ENCODE data around the gene FRMPD2.

DNA sequence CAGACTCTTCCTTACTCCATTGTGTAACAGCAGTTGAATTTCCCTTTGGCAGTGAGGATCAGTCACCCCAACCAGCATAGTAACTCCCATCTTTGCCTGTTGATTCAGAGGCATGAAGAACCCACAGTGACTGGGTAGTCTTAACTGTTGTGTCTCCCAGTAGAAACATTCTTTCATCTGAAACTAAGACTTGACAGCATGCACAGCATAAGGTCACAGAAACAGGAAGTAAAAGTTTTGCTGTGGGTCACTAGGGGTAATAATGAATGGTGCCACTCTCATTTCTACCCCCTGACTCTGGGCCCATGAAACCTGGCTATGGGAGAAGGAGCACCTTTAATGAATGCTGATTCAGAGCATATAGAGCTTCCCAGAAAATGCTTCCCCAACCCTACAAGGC, 8.3 kb upstream of the FRMPD2 start:
- TF ChIP-seq, protein P1, sequence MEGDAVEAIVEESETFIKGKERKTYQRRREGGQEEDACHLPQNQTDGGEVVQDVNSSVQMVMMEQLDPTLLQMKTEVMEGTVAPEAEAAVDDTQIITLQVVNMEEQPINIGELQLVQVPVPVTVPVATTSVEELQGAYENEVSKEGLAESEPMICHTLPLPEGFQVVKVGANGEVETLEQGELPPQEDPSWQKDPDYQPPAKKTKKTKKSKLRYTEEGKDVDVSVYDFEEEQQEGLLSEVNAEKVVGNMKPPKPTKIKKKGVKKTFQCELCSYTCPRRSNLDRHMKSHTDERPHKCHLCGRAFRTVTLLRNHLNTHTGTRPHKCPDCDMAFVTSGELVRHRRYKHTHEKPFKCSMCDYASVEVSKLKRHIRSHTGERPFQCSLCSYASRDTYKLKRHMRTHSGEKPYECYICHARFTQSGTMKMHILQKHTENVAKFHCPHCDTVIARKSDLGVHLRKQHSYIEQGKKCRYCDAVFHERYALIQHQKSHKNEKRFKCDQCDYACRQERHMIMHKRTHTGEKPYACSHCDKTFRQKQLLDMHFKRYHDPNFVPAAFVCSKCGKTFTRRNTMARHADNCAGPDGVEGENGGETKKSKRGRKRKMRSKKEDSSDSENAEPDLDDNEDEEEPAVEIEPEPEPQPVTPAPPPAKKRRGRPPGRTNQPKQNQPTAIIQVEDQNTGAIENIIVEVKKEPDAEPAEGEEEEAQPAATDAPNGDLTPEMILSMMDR (conservative IDR thresholded peaks at IDR 0.05; ENCODE audit: low read depth in 2 of 2): no peak
- no peak for TF ChIP-seq POLR2AphosphoS5 (IDR thresholded peaks at IDR 0.05; ENCODE audit: low read depth)
- TF ChIP-seq, protein P2, sequence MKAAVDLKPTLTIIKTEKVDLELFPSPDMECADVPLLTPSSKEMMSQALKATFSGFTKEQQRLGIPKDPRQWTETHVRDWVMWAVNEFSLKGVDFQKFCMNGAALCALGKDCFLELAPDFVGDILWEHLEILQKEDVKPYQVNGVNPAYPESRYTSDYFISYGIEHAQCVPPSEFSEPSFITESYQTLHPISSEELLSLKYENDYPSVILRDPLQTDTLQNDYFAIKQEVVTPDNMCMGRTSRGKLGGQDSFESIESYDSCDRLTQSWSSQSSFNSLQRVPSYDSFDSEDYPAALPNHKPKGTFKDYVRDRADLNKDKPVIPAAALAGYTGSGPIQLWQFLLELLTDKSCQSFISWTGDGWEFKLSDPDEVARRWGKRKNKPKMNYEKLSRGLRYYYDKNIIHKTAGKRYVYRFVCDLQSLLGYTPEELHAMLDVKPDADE (IDR thresholded peaks at IDR 0.05): no peak
- TF ChIP-seq EZH2 (IDR thresholded peaks at IDR 0.05; ENCODE audit: low read depth, unreplicated experiment): no peak
- no peak for TF ChIP-seq NANOG (IDR thresholded peaks at IDR 0.05; ENCODE audit: borderline replicate concordance)
- TF ChIP-seq STAT1 (IDR thresholded peaks at IDR 0.05; ENCODE audit: unreplicated experiment): no peak
- TF ChIP-seq ZNF331 (CRISPR knock-in tag; IDR thresholded peaks at IDR 0.05; ENCODE audit: low read depth): no peak
- TF ChIP-seq ZNF114 (CRISPR knock-in tag; IDR thresholded peaks at IDR 0.05): no peak
- TF ChIP-seq, protein P3, sequence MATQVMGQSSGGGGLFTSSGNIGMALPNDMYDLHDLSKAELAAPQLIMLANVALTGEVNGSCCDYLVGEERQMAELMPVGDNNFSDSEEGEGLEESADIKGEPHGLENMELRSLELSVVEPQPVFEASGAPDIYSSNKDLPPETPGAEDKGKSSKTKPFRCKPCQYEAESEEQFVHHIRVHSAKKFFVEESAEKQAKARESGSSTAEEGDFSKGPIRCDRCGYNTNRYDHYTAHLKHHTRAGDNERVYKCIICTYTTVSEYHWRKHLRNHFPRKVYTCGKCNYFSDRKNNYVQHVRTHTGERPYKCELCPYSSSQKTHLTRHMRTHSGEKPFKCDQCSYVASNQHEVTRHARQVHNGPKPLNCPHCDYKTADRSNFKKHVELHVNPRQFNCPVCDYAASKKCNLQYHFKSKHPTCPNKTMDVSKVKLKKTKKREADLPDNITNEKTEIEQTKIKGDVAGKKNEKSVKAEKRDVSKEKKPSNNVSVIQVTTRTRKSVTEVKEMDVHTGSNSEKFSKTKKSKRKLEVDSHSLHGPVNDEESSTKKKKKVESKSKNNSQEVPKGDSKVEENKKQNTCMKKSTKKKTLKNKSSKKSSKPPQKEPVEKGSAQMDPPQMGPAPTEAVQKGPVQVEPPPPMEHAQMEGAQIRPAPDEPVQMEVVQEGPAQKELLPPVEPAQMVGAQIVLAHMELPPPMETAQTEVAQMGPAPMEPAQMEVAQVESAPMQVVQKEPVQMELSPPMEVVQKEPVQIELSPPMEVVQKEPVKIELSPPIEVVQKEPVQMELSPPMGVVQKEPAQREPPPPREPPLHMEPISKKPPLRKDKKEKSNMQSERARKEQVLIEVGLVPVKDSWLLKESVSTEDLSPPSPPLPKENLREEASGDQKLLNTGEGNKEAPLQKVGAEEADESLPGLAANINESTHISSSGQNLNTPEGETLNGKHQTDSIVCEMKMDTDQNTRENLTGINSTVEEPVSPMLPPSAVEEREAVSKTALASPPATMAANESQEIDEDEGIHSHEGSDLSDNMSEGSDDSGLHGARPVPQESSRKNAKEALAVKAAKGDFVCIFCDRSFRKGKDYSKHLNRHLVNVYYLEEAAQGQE (IDR thresholded peaks at IDR 0.05; ENCODE audit: unreplicated experiment): no peak
- TF ChIP-seq CREB1 (CRISPR knock-in tag; IDR thresholded peaks at IDR 0.05; ENCODE audit: low read depth): no peak

Data from GM23338 (cell line).